Liver (tissue), 9 donors: ENCODE measurements around the gene MOK. TPM values are rescaled to one million over a fixed set of nuclear protein-coding genes. Genes with fewer than 3 reads are reported as not detected.

Experiments used
- DNase-seq: peaks from one replicate; pipeline ENCODE4 v3.0.0-alpha.2; 2017; ENCODE audit warnings: low spot score
- H3K27ac ChIP-seq, 2 donors: one replicate each; pipeline ENCODE4 v1.7.0; 2013; ENCODE audit warnings: inconsistent platforms in 2 of 2, low read length in 2 of 2, control low read depth in 1 of 2, low read depth in 1 of 2, mild to moderate bottlenecking in 1 of 2
- H3K27me3 ChIP-seq, 4 donors: one replicate each; pipeline versions ENCODE4 v1.6.1 to v1.7.0; 2013; ENCODE audit warnings: low read length in 3 of 4, inconsistent platforms in 1 of 4, mild to moderate bottlenecking in 1 of 4, moderate library complexity in 1 of 4; ENCODE audit not compliant: control insufficient read depth in 4 of 4, insufficient read depth in 4 of 4
- H3K36me3 ChIP-seq, 4 donors: one replicate each; pipeline versions ENCODE4 v1.6.1 to v1.7.0; 2013; ENCODE audit warnings: low read length in 3 of 4, mild to moderate bottlenecking in 3 of 4, low read depth in 1 of 4, moderate library complexity in 1 of 4; ENCODE audit not compliant: control insufficient read depth in 4 of 4, insufficient read depth in 3 of 4
- H3K4me1 ChIP-seq, 4 donors: one replicate each; pipeline versions ENCODE4 v1.6.1 to v1.7.0; 2013; ENCODE audit warnings: low read length in 3 of 4, mild to moderate bottlenecking in 3 of 4, moderate library complexity in 1 of 4; ENCODE audit not compliant: control insufficient read depth in 4 of 4, insufficient read depth in 4 of 4
- H3K4me3 ChIP-seq, 3 donors: one replicate each; pipeline versions ENCODE4 v1.6.1 to v1.7.0; 2013; ENCODE audit warnings: low read length in 3 of 3, control low read depth in 1 of 3, low read depth in 1 of 3, mild to moderate bottlenecking in 1 of 3
- H3K9ac ChIP-seq, 2 donors: one replicate each; pipeline ENCODE4 v1.7.0; 2013; ENCODE audit warnings: low read length in 2 of 2, mild to moderate bottlenecking in 2 of 2, moderate library complexity in 2 of 2, control low read depth in 1 of 2, low read depth in 1 of 2
- H3K9me3 ChIP-seq, 4 donors: one replicate each; pipeline versions ENCODE4 v1.6.1 to v1.7.0; 2013; ENCODE audit warnings: low read length in 3 of 4; ENCODE audit not compliant: control insufficient read depth in 4 of 4
- CTCF ChIP-seq: fragments of 150-350 bp; IDR thresholded peaks from 2 replicates; pipeline ENCODE4 v1.5.1; 2017; ENCODE audit warnings: improper control_type of control experiment, low read depth, low read length; ENCODE audit not compliant: missing input control
- FOXA1 ChIP-seq: IDR thresholded peaks from 2 replicates; pipeline ENCODE4 v1.6.1; 2016; ENCODE audit warnings: antibody characterized with exemption
- FOXA2 ChIP-seq: IDR thresholded peaks from 2 replicates; pipeline ENCODE4 v1.6.1; 2016; ENCODE audit warnings: antibody characterized with exemption
- GABPA ChIP-seq, 2 donors: IDR thresholded peaks in 1 of 2; conservative IDR thresholded peaks in 1 of 2; 2 replicates each; pipeline ENCODE4 v1.6.1; 2016; ENCODE audit warnings: antibody characterized with exemption in 2 of 2, mild to moderate bottlenecking in 1 of 2, moderate library complexity in 1 of 2
- HNF4A ChIP-seq, 2 donors: conservative IDR thresholded peaks; 2 replicates each; pipeline ENCODE4 v1.6.1; 2016; ENCODE audit warnings: antibody characterized with exemption in 2 of 2, mild to moderate bottlenecking in 2 of 2
- HNF4G ChIP-seq: IDR thresholded peaks from 2 replicates; pipeline ENCODE4 v1.6.1; 2016; ENCODE audit warnings: antibody characterized with exemption
- JUND ChIP-seq, 2 donors: IDR thresholded peaks; 2 replicates each; pipeline ENCODE4 v1.6.1; 2016; ENCODE audit warnings: antibody characterized with exemption in 2 of 2
- MAX ChIP-seq: IDR thresholded peaks from 2 replicates; pipeline ENCODE4 v1.6.1; 2016; ENCODE audit warnings: antibody characterized with exemption
- RAD21 ChIP-seq, 2 donors: IDR thresholded peaks; 2 replicates each; pipeline ENCODE4 v1.6.1; 2016; ENCODE audit warnings: antibody characterized with exemption in 2 of 2, mild to moderate bottlenecking in 2 of 2
- RXRA ChIP-seq, 2 donors: IDR thresholded peaks; 2 replicates each; pipeline ENCODE4 v1.6.1; 2017 to 2018; ENCODE audit warnings: antibody characterized with exemption in 2 of 2, mild to moderate bottlenecking in 1 of 2
- SP1 ChIP-seq: IDR thresholded peaks from 2 replicates; pipeline ENCODE4 v1.6.1; 2018; ENCODE audit warnings: antibody characterized with exemption, mild to moderate bottlenecking
- TAF1 ChIP-seq: conservative IDR thresholded peaks from 2 replicates; pipeline ENCODE4 v1.6.1; 2016; ENCODE audit warnings: antibody characterized with exemption, mild to moderate bottlenecking
- whole genome bisulfite sequencing: extraction: QIAGEN DNeasy Blood & Tissue Kit; methylation state at CpG from one replicate; pipeline ENCODE4 v1.1.7; 2013; 5-methylcytosine and 5-hydroxymethylcytosine counted together
- polyA plus RNA-seq, 2 donors: library from polyadenylated mRNA; stranded (reverse) in 1 of 2; unstranded in 1 of 2; fragments of 200-250 nt in 1 of 2; fragments of >200 nt in 1 of 2; fragmentation: Nextera tagmentation in 1 of 2; extraction: Ambion mirVana in 1 of 2; gene quantifications; one replicate each; pipeline versions ENCODE4 v1.2.1 to v1.2.3, GENCODE V29; 2013 to 2015
- total RNA-seq, 2 donors: library from RNA; depleted of rRNA; stranded (reverse); fragments of >200 nt; gene quantifications; one replicate each; pipeline ENCODE4 v1.2.3, GENCODE V29; 2014
- TF ChIP-seq, protein P1 (sequence below): IDR thresholded peaks from 2 replicates; pipeline ENCODE4 v1.6.1; 2016; ENCODE audit warnings: antibody characterized with exemption
- TF ChIP-seq, protein P2 (sequence below): IDR thresholded peaks from 2 replicates; pipeline ENCODE4 v1.6.1; 2016; ENCODE audit warnings: antibody characterized with exemption
- TF ChIP-seq, protein P3 (sequence below): IDR thresholded peaks from 2 replicates; pipeline ENCODE4 v1.6.1; 2016; ENCODE audit warnings: antibody characterized with exemption, mild to moderate bottlenecking
- donor health status: healthy.
- donor health status: healthy.
- donor health status: healthy.
- donor health status: healthy.
- donor health status: healthy.

Gene MOK
- total and polyA plus RNA-seq, 4 donors = 2.4 to 6.4 (median 2.9) TPM

- WGBS = 94% methylated on average over 9 of the region's 9 CpGs
Observed at GRCh38 chr14:102338724-102339123, 33.8 kb upstream of the MOK start.

More at GRCh38 chr14:102338724-102339123, 33.8 kb upstream of the MOK start:
- TF ChIP-seq HNF4A (conservative IDR thresholded peaks at IDR 0.05) = no peak
- TF ChIP-seq, protein P1, sequence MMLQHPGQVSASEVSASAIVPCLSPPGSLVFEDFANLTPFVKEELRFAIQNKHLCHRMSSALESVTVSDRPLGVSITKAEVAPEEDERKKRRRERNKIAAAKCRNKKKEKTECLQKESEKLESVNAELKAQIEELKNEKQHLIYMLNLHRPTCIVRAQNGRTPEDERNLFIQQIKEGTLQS = no peak
- no peak for TF ChIP-seq MAX
- TF ChIP-seq, protein P2, sequence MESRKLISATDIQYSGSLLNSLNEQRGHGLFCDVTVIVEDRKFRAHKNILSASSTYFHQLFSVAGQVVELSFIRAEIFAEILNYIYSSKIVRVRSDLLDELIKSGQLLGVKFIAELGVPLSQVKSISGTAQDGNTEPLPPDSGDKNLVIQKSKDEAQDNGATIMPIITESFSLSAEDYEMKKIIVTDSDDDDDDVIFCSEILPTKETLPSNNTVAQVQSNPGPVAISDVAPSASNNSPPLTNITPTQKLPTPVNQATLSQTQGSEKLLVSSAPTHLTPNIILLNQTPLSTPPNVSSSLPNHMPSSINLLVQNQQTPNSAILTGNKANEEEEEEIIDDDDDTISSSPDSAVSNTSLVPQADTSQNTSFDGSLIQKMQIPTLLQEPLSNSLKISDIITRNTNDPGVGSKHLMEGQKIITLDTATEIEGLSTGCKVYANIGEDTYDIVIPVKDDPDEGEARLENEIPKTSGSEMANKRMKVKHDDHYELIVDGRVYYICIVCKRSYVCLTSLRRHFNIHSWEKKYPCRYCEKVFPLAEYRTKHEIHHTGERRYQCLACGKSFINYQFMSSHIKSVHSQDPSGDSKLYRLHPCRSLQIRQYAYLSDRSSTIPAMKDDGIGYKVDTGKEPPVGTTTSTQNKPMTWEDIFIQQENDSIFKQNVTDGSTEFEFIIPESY = no peak
- no peak for TF ChIP-seq RXRA (IDR thresholded peaks at IDR 0.05)
- TF ChIP-seq FOXA1 = no peak
- TF ChIP-seq FOXA2 = no peak
- no peak for TF ChIP-seq TAF1
- TF ChIP-seq, protein P3, sequence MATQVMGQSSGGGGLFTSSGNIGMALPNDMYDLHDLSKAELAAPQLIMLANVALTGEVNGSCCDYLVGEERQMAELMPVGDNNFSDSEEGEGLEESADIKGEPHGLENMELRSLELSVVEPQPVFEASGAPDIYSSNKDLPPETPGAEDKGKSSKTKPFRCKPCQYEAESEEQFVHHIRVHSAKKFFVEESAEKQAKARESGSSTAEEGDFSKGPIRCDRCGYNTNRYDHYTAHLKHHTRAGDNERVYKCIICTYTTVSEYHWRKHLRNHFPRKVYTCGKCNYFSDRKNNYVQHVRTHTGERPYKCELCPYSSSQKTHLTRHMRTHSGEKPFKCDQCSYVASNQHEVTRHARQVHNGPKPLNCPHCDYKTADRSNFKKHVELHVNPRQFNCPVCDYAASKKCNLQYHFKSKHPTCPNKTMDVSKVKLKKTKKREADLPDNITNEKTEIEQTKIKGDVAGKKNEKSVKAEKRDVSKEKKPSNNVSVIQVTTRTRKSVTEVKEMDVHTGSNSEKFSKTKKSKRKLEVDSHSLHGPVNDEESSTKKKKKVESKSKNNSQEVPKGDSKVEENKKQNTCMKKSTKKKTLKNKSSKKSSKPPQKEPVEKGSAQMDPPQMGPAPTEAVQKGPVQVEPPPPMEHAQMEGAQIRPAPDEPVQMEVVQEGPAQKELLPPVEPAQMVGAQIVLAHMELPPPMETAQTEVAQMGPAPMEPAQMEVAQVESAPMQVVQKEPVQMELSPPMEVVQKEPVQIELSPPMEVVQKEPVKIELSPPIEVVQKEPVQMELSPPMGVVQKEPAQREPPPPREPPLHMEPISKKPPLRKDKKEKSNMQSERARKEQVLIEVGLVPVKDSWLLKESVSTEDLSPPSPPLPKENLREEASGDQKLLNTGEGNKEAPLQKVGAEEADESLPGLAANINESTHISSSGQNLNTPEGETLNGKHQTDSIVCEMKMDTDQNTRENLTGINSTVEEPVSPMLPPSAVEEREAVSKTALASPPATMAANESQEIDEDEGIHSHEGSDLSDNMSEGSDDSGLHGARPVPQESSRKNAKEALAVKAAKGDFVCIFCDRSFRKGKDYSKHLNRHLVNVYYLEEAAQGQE = no peak
- TF ChIP-seq SP1 = no peak
- no peak for TF ChIP-seq JUND (IDR thresholded peaks at IDR 0.05)
- TF ChIP-seq RAD21 (IDR thresholded peaks at IDR 0.05) = no peak
- no peak for TF ChIP-seq GABPA (IDR thresholded peaks at IDR 0.05 in 1 of 2, conservative IDR thresholded peaks at IDR 0.05 in 1 of 2)
- TF ChIP-seq HNF4G = no peak
- TF ChIP-seq CTCF = no peak
- no peak overlapping the region for H3K4me3 ChIP-seq
- no peaks in the 10 kb centered on the region for H3K27me3 ChIP-seq
- DNase-seq = no peak
- peaks cover 8 to 35% (median 11%) of the 10 kb centered on the region in 4 donors for H3K36me3 ChIP-seq
- H3K9ac ChIP-seq = no peak overlapping the region
- H3K9me3 ChIP-seq = no peaks in the 10 kb centered on the region
- no peaks in the 10 kb centered on the region for H3K4me1 ChIP-seq
- H3K27ac ChIP-seq = no peak overlapping the region
